ENCODE results near the gene CNPY4.
A peak's percentile ranks its signal among the peaks of the same experiment; 100 is the strongest.

Gene CNPY4

DNA sequence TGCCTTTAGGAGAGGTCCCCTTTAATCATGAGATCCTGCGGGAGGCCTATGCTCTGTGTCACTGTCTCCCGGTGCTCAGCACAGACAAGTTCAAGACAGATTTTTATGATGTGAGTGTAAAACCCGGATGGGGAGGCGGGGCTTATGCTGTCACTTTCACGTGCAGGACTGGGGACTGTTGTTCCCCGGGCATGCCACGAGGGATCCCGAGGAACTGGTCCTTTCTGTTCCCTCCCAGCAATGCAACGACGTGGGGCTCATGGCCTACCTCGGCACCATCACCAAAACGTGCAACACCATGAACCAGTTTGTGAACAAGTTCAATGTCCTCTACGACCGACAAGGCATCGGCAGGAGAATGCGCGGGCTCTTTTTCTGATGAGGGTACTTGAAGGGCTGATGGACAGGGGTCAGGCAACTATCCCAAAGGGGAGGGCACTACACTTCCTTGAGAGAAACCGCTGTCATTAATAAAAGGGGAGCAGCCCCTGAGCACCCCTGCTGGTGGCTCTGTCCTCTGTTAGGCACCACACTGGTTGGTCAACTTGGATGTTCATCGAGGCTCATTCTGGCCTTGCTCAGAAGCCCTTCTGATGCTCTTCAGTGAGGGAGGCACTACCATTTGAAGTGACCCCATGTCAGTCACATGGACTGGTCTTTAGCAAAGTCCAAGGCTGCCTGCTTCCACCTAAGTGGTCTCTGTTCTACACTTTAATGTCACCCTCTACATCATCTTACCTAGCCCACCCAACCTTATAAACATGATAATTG, 27.8 kb upstream of the CNPY4 start:
- no peak for DNase-seq (ENCODE audit: low read depth in 2 of 2)

DNA sequence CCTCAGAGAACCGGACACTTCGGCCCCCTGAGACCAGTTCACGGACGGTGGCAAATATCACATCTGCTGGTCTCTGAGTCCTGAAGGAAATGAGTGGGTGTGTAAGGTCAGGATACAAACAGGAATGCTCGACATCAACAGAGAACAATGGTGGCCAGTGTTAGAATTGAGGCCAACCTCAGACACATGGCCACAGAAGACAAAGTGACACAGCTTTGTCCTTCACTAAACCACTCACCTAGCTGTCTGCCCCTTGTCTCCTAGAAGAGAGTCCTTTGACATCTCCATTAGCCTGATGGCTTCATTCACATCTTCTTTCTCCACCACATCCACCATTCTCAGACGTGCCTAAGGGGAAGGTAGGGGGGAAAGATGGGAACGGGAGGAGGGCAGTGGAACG, 26.4 kb upstream of the CNPY4 start:
- DNase-seq (ENCODE audit: low read depth in 2 of 2), result no peak

- DNase-seq (ENCODE audit: low read depth in 2 of 2), result no peak
Measured at GRCh38 chr7:100093498-100093897, 25.9 kb upstream of the CNPY4 start.

- DNase-seq (ENCODE audit: low read depth in 2 of 2), result no peak
Measured at GRCh38 chr7:100093925-100094486, 25.4 kb upstream of the CNPY4 start.

DNA sequence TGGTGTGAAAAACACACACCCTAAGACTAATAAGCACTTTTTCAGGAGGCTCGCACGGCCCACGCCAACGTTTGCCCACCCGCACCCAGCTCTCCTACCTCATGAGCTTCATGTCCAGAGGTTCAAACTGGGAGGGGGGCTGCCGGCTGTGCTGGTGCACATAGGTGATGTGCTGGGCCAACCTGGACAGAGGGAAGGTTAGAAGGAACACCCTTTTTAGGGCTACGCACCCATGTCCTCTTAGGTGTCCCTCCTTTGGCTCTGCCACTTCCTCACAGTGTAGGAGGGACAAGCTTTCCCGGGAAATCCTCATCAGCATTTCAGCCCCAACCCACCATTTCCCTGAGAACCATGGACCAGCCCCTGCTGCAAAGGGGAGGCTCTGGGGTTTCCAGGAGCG, 24.1 kb upstream of the CNPY4 start:
- DNase-seq (ENCODE audit: low read depth in 2 of 2), result no peak

DNA sequence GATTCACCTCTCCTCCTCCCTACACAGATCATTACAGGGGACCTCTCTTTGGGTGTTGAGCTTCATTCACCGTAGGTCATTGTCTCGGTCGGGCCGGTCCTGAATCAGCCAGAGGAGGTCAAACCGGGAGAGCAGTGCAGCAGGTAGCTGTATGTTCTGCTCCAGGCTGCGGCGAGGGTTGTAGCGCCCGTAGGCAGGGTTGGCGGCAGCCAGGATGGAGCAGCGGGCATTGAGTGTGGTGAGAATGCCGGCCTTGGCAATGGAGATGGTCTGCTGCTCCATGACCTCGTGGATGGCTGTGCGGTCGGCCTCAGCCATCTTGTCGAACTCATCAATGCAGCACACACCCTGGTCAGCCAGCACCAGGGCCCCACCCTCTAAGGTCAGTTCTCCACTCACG, 23.7 kb upstream of the CNPY4 start:
- DNase-seq (ENCODE audit: low read depth in 2 of 2), result no peak

DNA sequence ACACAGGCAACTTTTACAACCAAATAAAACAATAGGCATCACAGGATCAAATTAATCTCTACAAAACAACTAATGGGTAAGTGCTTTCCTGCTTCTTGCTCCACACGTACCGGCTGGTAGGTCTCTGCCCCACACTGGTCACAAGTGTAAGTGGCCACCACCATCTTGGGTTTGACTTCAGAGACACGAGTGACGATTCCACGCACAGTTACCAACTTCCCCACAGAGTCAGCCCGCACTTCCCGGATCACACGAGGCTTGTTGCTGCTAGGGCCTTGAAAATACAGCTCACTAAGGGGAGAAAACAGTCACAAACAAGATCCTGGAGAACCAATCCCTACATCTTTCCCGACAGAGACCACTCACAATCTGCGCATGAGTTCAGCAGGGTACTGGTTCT, 20.5 kb upstream of the CNPY4 start:
- DNase-seq (ENCODE audit: low read depth in 2 of 2), result no peak

DNA sequence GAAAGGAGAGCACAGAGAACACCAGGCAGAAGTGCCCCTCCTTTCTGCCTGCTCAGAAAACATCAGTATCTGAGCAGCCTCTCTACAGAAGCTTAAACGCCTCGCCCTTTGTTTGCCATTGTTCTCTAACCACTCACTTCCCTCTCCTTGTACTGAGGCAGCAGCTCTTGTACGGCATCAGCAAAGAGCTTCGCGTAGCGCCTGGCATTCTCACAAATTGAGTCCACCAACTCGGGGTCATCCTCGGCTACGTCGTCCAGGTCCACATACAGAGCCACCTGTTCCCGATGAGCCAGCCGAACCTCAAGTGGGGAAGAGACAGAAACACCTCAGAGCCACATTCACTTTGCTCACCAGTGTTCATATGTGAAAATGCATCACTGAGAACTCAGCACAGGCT, 20.0 kb upstream of the CNPY4 start:
- no peak for DNase-seq (ENCODE audit: low read depth in 2 of 2)

GRCh38 chr7:100100420-100101015, 18.9 kb upstream of the CNPY4 start:
- peak; percentile 72 to 81 for DNase-seq (ENCODE audit: low read depth in 2 of 2)

- DNase-seq (ENCODE audit: low read depth in 2 of 2), result peak; percentile 97 to 98
Measured at GRCh38 chr7:100101016-100101862, 18.2 kb upstream of the CNPY4 start, which contains the start of the genes AP4M1 and MCM7. TSS of gene AP4M1 (plus strand) at chr7:100101643. CDS start at chr7:100101715, 72 bp downstream. TSS of gene MCM7 (minus strand) at chr7:100101397. CDS start at chr7:100101294, 103 bp downstream.

GRCh38 chr7:100102950-100103840, 16.2 kb upstream of the CNPY4 start:
- DNase-seq (ENCODE audit: low read depth in 2 of 2), result no peak

DNA sequence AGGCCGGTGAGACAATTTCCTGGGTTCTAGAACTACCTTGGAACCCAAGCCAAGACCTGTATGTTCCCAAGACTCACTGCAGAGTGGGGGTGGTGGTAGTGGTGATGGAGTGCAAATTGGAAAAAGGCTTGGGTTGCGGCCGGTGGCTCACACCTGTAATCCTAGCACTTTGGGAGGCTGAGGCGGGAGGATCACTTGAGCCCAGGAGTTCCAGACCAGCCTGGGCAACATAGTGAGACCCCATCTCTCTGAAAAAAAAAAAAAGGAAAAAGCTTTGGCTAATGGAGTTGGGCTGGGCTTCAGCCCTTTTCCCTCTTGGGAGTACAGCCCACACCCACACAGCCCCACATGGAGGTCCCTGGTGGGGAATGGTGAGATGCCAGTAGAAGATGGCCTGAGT, 13.9 kb upstream of the CNPY4 start:
- no peak for DNase-seq (ENCODE audit: low read depth in 2 of 2)

DNA sequence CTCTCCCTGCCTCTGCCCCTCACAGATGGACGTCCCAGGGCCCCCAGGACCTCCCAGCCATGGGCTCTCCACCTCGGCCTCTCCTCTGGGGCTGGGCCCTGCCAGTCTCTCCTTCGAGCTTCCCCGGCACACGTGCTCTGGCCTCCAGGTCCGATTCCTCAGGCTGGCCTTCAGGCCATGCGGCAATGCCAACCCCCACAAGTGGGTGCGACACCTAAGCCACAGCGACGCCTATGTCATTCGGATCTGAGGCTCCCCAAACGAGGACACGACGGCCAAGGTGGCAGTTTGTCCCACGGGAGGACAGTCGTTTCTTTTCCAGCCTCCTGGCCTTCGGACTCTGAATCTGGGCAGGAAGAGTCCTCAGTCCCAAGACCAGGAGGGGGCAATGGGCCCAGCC, 12.8 kb upstream of the CNPY4 start:
- DNase-seq (ENCODE audit: low read depth in 2 of 2), result no peak

GRCh38 chr7:100107125-100107737, 12.2 kb upstream of the CNPY4 start:
- no peak for DNase-seq (ENCODE audit: low read depth in 2 of 2)

DNA sequence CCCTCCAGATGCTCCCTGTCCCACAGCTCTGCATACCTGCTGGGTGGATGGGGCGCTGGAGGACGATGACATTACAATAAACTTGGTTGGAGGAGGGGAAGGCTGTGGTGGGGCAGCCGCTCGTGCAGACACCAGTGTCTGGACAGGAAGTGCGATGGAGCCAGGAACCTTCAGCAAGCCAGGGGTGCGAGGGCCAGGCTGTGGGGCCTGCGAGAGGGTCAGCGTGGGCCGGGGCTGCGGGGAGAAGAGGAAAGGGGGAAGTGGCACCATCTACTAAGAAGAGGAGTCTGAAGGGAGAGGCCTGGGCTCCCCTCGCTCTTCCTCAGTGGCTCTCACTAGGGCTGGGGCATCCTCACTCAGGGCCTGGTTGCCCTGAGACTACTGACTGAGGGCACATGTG, 11.5 kb upstream of the CNPY4 start:
- no peak for DNase-seq (ENCODE audit: low read depth in 2 of 2)

DNA sequence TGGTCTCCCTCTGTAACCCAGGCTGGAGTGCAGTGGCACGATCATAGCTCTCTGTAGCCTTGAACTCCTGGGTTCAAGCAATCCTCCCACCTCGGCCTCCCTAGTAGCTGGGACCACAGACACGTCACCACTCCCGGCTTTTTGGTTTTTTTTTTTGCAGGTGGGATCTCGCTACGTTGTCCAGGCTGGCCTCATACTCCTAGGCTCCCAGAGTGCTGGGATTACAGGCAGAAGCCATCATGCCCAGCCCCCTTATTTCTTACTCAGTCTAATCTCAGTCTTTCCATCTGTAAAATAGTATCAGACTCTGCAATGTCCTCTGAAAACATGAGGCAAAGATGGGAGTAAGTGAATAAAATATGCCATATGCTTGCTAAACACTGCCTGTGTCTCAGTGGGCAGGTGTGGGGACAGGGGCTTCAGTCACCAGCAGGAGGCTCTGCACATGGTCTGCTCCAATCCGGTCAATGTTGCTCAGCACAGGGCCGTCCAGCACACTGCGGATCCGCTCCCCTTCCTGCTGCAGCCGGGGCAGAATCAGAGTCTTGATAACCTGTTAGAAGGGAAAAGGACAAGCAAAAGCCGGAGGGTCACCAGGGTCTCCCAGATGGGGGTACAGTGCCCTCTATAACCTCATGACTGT, 9.8 kb upstream of the CNPY4 start:
- DNase-seq (ENCODE audit: low read depth in 2 of 2), result no peak

DNA sequence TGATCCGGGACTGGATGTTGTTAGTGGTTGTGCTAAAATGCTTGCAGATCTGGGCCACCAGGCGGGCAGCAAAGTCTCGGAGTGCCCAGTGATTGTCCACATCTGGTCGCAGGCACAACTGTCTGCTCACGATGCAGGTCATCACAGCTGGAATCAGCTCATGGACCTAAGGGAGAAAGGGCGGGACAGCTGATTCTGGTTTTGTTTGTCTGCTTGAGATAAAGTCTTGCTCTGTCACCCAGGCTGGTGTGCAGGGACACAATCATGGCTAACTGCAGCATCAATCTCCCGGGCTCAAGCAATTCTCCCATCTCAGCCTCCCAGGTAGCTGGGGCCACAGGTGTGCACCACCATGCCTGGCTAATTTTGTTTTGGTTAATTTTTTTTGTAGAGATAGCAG, 8.3 kb upstream of the CNPY4 start:
- DNase-seq (ENCODE audit: low read depth in 2 of 2), result no peak

- no peak for DNase-seq (ENCODE audit: low read depth in 2 of 2)
Measured at GRCh38 chr7:100111914-100112313, 7.5 kb upstream of the CNPY4 start.

DNA sequence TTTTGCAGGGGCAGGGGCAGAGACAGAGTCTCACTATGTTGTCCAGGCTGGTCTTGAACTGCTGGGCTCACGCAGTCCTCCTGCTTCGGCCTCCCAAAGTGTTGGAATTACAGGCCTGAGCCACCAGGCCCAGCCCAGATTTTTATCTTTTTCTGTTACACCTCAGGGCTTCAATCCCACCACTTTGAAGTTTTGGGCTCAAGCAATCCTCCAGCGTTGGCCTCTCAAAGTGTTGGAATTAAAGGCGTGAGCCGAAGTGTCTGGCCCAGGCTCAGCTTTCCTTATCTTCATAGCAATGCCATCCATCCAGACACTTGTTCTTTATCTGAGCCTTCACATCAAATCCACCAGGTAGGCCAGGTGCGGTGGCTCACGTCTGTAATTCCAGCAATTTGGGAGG, 4.4 kb upstream of the CNPY4 start:
- DNase-seq (ENCODE audit: low read depth in 2 of 2), result no peak

GRCh38 chr7:100118388-100119071, 904 bp upstream of the CNPY4 start:
- no peak for DNase-seq (ENCODE audit: low read depth in 2 of 2)
